ENCODE data around the gene BORCS6. TPM values are rescaled to one million over a fixed set of nuclear protein-coding genes. Genes with fewer than 3 reads are reported as not detected.

The BORCS6 gene
- total RNA-seq, 4 donors from 2014 or later, result 2.9 to 10.4 (median 9.3) TPM

- TF ChIP-seq, protein P1, sequence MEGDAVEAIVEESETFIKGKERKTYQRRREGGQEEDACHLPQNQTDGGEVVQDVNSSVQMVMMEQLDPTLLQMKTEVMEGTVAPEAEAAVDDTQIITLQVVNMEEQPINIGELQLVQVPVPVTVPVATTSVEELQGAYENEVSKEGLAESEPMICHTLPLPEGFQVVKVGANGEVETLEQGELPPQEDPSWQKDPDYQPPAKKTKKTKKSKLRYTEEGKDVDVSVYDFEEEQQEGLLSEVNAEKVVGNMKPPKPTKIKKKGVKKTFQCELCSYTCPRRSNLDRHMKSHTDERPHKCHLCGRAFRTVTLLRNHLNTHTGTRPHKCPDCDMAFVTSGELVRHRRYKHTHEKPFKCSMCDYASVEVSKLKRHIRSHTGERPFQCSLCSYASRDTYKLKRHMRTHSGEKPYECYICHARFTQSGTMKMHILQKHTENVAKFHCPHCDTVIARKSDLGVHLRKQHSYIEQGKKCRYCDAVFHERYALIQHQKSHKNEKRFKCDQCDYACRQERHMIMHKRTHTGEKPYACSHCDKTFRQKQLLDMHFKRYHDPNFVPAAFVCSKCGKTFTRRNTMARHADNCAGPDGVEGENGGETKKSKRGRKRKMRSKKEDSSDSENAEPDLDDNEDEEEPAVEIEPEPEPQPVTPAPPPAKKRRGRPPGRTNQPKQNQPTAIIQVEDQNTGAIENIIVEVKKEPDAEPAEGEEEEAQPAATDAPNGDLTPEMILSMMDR (IDR thresholded peaks at IDR 0.05; ENCODE audit: low read depth), result no peak
Observed at GRCh38 chr17:8150194-8151119, 39.5 kb downstream of the BORCS6 start.

- TF ChIP-seq, protein P1 (IDR thresholded peaks at IDR 0.05; ENCODE audit: low read depth), result no peak
Observed at GRCh38 chr17:8149419-8150193, 40.4 kb downstream of the BORCS6 start.

- TF ChIP-seq, protein P1 (IDR thresholded peaks at IDR 0.05; ENCODE audit: low read depth), result no peak
Observed at GRCh38 chr17:8148560-8148959, 41.4 kb downstream of the BORCS6 start.

DNA sequence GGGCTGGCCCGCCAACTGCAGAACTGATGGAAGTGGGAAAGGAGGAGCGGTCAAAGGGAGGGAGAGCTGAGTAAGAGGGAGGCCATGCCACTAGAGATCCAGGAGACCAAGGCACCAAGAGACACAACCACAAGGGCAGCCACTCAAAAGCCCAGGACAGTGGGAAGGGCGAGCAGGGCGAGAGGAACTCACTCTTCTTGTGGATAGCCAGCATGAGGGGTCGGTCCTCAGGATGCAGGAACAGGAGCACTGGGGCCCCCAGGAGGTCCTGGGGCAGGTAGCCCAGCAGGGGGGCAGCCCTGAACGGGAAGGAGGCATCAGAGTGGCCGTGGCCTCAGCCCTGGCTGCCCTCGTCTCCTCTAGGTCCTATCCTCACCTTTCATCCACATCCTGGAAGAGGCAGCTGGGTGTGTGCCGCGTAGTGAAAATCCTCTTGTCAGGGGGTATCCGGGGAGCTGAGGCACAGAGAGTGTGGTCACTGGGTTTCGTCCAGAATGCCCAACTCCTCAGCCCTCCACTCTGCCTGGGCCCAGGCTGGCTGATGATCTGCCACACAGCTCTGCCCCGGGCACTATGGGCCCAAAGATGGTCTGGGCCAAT lies 42.1 kb downstream of the BORCS6 start:
- TF ChIP-seq, protein P1 (IDR thresholded peaks at IDR 0.05; ENCODE audit: low read depth), result no peak

DNA sequence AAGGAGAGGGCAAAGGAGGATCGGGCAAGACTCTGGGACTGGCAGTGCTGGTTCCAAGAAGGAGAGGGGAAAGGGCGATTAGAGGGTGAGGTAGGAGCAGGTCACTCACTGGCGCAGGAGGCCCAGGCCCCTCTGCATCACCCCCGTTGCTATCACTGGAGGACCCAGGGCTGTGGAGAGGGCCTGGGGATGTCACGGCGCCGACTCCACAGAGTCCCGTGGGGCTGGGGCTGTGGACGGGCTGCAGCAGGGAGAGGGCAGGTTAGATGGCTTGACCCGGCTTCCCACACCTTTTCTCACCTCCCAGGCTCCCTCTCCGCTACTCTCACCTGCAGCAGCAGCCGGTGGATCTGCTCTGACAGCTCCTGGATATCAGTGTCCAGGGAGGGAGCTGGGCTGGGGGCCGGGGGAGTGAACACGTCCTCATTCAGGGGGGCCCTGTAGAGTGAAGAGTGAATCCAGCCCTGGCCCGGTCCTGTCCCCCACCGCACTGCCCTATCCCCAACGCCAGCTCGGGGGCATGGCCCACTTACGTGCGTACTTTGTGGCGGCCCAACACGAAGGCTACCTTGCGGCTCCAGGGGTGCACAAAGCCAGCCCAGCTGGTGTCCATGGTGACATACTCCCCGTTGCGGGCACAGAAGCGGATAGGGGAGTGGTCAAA lies 42.7 kb downstream of the BORCS6 start:
- TF ChIP-seq, protein P1 (IDR thresholded peaks at IDR 0.05; ENCODE audit: low read depth), result no peak

DNA sequence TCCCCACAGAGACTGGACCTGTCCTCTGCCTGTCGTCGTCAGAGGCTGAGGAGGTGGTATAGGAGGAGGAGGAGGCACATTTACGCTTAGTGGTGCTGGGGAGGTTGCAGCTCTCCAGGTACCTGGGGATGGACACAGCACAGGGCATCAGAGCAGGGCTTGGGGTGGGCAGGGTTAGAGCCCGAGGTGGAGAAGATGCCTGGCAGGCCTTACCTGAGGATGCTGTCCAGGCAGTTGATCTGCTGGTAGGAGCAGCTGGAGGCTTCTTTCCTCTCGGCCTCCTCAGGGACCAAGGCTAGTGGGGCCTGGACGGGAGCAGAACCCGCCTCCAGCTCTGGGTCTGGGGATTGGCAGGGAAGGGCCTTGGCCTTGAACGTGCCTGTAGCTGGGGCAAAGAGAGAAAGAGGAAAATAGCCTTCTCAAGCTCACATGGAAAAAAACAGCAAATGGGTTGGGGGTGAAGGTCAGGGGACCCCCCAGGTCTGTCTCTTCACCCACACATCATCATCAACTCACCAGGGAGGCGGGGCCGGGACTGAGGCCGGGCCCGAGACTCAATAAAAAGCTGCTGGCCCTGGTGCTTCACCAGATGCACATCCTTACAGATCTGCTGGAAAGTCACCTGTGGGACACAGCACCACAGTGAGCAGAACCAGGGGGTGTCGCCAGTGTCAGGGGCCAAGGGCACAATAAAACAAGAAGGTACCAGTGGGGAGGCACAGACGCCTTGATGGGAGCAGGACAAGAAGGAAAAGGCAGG lies 43.4 kb downstream of the BORCS6 start:
- TF ChIP-seq, protein P1 (IDR thresholded peaks at IDR 0.05; ENCODE audit: low read depth), result no peak
